ENCODE measurements around the gene ENAM. TPM values are rescaled to one million over a fixed set of nuclear protein-coding genes. Genes with fewer than 3 reads are reported as not detected.

The ENAM gene
- total and polyA plus RNA-seq, 2 experiments from 2014 or later: not detected

DNA sequence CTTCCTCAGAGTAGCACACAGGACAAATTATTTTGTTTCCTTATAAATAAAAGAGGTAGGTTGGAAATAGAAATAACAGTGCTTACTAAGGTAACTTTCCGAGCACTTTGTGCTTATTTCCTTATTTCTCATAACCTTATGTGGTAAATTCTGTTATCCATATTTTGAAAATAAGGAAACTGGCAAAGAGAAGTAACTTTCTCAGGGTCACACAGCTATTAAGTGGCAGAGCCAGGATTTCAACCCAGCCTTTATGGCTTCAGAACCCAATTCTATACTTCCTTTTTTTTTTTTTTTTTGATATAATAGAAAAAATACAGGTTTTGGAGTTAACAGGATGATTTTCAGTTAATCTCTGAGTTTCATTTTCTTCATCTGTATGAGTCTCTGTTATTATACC lies 63.1 kb downstream of the ENAM start:
- H3K27ac Mint-ChIP-seq: no peak overlapping the region
- Histone ChIP-seq H3K4me1 (ENCODE audit: insufficient read depth) (peaks cover 13% of the 10 kb centered on the region; the same call in 1 of the 2 replicates), H3K27ac (ENCODE audit: low read depth) (no peak overlapping the region), H3K4me3 (no peak overlapping the region), H3K9me2 (ENCODE audit: insufficient read depth) (no peaks in the 10 kb centered on the region), H2AFZ (no peak overlapping the region), H3K27me3 (ENCODE audit: insufficient read depth) (no peaks in the 10 kb centered on the region), H3K4me2 (0 out of 2 replicates have a peak overlapping the region, but pooled peaks have one; percentile 40), H3K79me2 (replicated peaks; ENCODE audit: insufficient read depth) (peaks cover 39% of the 10 kb centered on the region), H3K36me3 (ENCODE audit: insufficient read depth) (no peaks in the 10 kb centered on the region), H4K20me1 (replicated peaks; ENCODE audit: insufficient read depth) (peaks cover 31% of the 10 kb centered on the region), H3F3A (replicated peaks; ENCODE audit: low read depth) (0 out of 2 replicates have a peak, but pooled peaks cover 3% of the 10 kb centered on the region)
- H3K36me3 Mint-ChIP-seq (ENCODE audit: low read depth): peaks cover 31% of the 10 kb centered on the region
- H3K27me3 Mint-ChIP-seq (ENCODE audit: insufficient read depth, low read depth, poor library complexity): peaks cover 18% of the 10 kb centered on the region
- DNase-seq (ENCODE audit: low spot score): no peak
- H3K9me3 Mint-ChIP-seq: no peaks in the 10 kb centered on the region; the same call in 2 of the 3 replicates
- no peak overlapping the region for H3K4me3 Mint-ChIP-seq
- H3K4me1 Mint-ChIP-seq: peaks cover 15% of the 10 kb centered on the region
- no peak for ATAC-seq
- TF ChIP-seq JUNB (IDR thresholded peaks at IDR 0.05; ENCODE audit: unreplicated experiment) (no peak), NANOG (IDR thresholded peaks at IDR 0.05; ENCODE audit: borderline replicate concordance) (no peak), ZNF114 (CRISPR knock-in tag; IDR thresholded peaks at IDR 0.05) (no peak), EZH2phosphoT487 (IDR thresholded peaks at IDR 0.05; ENCODE audit: unreplicated experiment) (no peak), CREB1 (CRISPR knock-in tag; IDR thresholded peaks at IDR 0.05; ENCODE audit: low read depth) (no peak), EZH2 (IDR thresholded peaks at IDR 0.05; ENCODE audit: low read depth, unreplicated experiment) (no peak), STAT1 (IDR thresholded peaks at IDR 0.05; ENCODE audit: unreplicated experiment) (no peak), ZNF331 (CRISPR knock-in tag; IDR thresholded peaks at IDR 0.05; ENCODE audit: low read depth) (no peak), POLR2AphosphoS5 (IDR thresholded peaks at IDR 0.05; ENCODE audit: low read depth) (no peak)
- TF ChIP-seq, protein P1, sequence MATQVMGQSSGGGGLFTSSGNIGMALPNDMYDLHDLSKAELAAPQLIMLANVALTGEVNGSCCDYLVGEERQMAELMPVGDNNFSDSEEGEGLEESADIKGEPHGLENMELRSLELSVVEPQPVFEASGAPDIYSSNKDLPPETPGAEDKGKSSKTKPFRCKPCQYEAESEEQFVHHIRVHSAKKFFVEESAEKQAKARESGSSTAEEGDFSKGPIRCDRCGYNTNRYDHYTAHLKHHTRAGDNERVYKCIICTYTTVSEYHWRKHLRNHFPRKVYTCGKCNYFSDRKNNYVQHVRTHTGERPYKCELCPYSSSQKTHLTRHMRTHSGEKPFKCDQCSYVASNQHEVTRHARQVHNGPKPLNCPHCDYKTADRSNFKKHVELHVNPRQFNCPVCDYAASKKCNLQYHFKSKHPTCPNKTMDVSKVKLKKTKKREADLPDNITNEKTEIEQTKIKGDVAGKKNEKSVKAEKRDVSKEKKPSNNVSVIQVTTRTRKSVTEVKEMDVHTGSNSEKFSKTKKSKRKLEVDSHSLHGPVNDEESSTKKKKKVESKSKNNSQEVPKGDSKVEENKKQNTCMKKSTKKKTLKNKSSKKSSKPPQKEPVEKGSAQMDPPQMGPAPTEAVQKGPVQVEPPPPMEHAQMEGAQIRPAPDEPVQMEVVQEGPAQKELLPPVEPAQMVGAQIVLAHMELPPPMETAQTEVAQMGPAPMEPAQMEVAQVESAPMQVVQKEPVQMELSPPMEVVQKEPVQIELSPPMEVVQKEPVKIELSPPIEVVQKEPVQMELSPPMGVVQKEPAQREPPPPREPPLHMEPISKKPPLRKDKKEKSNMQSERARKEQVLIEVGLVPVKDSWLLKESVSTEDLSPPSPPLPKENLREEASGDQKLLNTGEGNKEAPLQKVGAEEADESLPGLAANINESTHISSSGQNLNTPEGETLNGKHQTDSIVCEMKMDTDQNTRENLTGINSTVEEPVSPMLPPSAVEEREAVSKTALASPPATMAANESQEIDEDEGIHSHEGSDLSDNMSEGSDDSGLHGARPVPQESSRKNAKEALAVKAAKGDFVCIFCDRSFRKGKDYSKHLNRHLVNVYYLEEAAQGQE (IDR thresholded peaks at IDR 0.05; ENCODE audit: unreplicated experiment): no peak
- TF ChIP-seq, protein P2, sequence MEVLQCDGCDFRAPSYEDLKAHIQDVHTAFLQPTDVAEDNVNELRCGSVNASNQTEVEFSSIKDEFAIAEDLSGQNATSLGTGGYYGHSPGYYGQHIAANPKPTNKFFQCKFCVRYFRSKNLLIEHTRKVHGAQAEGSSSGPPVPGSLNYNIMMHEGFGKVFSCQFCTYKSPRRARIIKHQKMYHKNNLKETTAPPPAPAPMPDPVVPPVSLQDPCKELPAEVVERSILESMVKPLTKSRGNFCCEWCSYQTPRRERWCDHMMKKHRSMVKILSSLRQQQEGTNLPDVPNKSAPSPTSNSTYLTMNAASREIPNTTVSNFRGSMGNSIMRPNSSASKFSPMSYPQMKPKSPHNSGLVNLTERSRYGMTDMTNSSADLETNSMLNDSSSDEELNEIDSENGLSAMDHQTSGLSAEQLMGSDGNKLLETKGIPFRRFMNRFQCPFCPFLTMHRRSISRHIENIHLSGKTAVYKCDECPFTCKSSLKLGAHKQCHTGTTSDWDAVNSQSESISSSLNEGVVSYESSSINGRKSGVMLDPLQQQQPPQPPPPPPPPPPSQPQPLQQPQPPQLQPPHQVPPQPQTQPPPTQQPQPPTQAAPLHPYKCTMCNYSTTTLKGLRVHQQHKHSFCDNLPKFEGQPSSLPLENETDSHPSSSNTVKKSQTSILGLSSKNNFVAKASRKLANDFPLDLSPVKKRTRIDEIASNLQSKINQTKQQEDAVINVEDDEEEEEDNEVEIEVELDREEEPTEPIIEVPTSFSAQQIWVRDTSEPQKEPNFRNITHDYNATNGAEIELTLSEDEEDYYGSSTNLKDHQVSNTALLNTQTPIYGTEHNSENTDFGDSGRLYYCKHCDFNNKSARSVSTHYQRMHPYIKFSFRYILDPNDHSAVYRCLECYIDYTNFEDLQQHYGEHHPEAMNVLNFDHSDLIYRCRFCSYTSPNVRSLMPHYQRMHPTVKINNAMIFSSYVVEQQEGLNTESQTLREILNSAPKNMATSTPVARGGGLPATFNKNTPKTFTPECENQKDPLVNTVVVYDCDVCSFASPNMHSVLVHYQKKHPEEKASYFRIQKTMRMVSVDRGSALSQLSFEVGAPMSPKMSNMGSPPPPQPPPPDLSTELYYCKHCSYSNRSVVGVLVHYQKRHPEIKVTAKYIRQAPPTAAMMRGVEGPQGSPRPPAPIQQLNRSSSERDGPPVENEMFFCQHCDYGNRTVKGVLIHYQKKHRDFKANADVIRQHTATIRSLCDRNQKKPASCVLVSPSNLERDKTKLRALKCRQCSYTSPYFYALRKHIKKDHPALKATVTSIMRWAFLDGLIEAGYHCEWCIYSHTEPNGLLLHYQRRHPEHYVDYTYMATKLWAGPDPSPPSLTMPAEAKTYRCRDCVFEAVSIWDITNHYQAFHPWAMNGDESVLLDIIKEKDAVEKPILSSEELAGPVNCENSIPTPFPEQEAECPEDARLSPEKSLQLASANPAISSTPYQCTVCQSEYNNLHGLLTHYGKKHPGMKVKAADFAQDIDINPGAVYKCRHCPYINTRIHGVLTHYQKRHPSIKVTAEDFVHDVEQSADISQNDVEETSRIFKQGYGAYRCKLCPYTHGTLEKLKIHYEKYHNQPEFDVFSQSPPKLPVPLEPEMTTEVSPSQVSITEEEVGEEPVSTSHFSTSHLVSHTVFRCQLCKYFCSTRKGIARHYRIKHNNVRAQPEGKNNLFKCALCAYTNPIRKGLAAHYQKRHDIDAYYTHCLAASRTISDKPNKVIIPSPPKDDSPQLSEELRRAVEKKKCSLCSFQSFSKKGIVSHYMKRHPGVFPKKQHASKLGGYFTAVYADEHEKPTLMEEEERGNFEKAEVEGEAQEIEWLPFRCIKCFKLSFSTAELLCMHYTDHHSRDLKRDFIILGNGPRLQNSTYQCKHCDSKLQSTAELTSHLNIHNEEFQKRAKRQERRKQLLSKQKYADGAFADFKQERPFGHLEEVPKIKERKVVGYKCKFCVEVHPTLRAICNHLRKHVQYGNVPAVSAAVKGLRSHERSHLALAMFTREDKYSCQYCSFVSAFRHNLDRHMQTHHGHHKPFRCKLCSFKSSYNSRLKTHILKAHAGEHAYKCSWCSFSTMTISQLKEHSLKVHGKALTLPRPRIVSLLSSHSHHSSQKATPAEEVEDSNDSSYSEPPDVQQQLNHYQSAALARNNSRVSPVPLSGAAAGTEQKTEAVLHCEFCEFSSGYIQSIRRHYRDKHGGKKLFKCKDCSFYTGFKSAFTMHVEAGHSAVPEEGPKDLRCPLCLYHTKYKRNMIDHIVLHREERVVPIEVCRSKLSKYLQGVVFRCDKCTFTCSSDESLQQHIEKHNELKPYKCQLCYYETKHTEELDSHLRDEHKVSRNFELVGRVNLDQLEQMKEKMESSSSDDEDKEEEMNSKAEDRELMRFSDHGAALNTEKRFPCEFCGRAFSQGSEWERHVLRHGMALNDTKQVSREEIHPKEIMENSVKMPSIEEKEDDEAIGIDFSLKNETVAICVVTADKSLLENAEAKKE (CRISPR knock-in tag; IDR thresholded peaks at IDR 0.05): no peak
- TF ChIP-seq, protein P3, sequence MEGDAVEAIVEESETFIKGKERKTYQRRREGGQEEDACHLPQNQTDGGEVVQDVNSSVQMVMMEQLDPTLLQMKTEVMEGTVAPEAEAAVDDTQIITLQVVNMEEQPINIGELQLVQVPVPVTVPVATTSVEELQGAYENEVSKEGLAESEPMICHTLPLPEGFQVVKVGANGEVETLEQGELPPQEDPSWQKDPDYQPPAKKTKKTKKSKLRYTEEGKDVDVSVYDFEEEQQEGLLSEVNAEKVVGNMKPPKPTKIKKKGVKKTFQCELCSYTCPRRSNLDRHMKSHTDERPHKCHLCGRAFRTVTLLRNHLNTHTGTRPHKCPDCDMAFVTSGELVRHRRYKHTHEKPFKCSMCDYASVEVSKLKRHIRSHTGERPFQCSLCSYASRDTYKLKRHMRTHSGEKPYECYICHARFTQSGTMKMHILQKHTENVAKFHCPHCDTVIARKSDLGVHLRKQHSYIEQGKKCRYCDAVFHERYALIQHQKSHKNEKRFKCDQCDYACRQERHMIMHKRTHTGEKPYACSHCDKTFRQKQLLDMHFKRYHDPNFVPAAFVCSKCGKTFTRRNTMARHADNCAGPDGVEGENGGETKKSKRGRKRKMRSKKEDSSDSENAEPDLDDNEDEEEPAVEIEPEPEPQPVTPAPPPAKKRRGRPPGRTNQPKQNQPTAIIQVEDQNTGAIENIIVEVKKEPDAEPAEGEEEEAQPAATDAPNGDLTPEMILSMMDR (conservative IDR thresholded peaks at IDR 0.05; ENCODE audit: low read depth in 2 of 2): no peak
- TF ChIP-seq, protein P4, sequence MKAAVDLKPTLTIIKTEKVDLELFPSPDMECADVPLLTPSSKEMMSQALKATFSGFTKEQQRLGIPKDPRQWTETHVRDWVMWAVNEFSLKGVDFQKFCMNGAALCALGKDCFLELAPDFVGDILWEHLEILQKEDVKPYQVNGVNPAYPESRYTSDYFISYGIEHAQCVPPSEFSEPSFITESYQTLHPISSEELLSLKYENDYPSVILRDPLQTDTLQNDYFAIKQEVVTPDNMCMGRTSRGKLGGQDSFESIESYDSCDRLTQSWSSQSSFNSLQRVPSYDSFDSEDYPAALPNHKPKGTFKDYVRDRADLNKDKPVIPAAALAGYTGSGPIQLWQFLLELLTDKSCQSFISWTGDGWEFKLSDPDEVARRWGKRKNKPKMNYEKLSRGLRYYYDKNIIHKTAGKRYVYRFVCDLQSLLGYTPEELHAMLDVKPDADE (IDR thresholded peaks at IDR 0.05): no peak
